HG02981 (cell line): ENCODE data around the gene ENTHD1.

Experiments
- ATAC-seq: cut with Tn5 transposase; IDR thresholded peaks from one replicate; pipeline ENCODE4 v1.9.1; 2021; ENCODE audit warnings: mild to moderate bottlenecking, moderate library complexity; ENCODE audit not compliant: unreplicated experiment

The ENTHD1 gene

GRCh38 chr22:39893526-39893925, at the start of gene ENTHD1:
Gene ENTHD1, minus strand, starts transcription at chr22:39893760. Its CDS starts 6,012 bp downstream, at chr22:39887748.
- ATAC-seq: no peak

GRCh38 chr22:39943337-39943736, 49.8 kb upstream of the ENTHD1 start:
- ATAC-seq: no peak

GRCh38 chr22:39942439-39943230, 49.1 kb upstream of the ENTHD1 start:
- ATAC-seq: no peak

GRCh38 chr22:39941601-39942000, 48.0 kb upstream of the ENTHD1 start:
- no peak for ATAC-seq

- no peak for ATAC-seq
Observed at GRCh38 chr22:39940757-39941305, 47.3 kb upstream of the ENTHD1 start.

- ATAC-seq: no peak
Observed at GRCh38 chr22:39939830-39940229, 46.3 kb upstream of the ENTHD1 start.

GRCh38 chr22:39938509-39939111, 45.0 kb upstream of the ENTHD1 start:
- no peak for ATAC-seq

GRCh38 chr22:39937906-39938305, 44.3 kb upstream of the ENTHD1 start:
- ATAC-seq: no peak

GRCh38 chr22:39936523-39937145, 43.1 kb upstream of the ENTHD1 start:
- no peak for ATAC-seq

- no peak for ATAC-seq
Observed at GRCh38 chr22:39935612-39936011, 42.1 kb upstream of the ENTHD1 start.

- ATAC-seq: no peak
Observed at GRCh38 chr22:39935116-39935515, 41.6 kb upstream of the ENTHD1 start.

GRCh38 chr22:39933741-39934140, 40.2 kb upstream of the ENTHD1 start:
- no peak for ATAC-seq

GRCh38 chr22:39932918-39933649, 39.5 kb upstream of the ENTHD1 start:
- no peak for ATAC-seq

- no peak for ATAC-seq
Observed at GRCh38 chr22:39932166-39932565, 38.6 kb upstream of the ENTHD1 start.

- no peak for ATAC-seq
Observed at GRCh38 chr22:39931251-39931650, 37.7 kb upstream of the ENTHD1 start.

- ATAC-seq: no peak
Observed at GRCh38 chr22:39928536-39929520, 35.3 kb upstream of the ENTHD1 start.

- no peak for ATAC-seq
Observed at GRCh38 chr22:39927544-39927943, 34.0 kb upstream of the ENTHD1 start.

GRCh38 chr22:39926753-39927152, 33.2 kb upstream of the ENTHD1 start:
- no peak for ATAC-seq

- no peak for ATAC-seq
Observed at GRCh38 chr22:39925909-39926679, 32.5 kb upstream of the ENTHD1 start.
